ENCODE results near the gene DCXR. TPM values are rescaled to one million over a fixed set of nuclear protein-coding genes. Genes with fewer than 3 reads are reported as not detected.

The DCXR gene
- total RNA-seq, 2 experiments from 2014 or later = 103 to 119 TPM

DNA sequence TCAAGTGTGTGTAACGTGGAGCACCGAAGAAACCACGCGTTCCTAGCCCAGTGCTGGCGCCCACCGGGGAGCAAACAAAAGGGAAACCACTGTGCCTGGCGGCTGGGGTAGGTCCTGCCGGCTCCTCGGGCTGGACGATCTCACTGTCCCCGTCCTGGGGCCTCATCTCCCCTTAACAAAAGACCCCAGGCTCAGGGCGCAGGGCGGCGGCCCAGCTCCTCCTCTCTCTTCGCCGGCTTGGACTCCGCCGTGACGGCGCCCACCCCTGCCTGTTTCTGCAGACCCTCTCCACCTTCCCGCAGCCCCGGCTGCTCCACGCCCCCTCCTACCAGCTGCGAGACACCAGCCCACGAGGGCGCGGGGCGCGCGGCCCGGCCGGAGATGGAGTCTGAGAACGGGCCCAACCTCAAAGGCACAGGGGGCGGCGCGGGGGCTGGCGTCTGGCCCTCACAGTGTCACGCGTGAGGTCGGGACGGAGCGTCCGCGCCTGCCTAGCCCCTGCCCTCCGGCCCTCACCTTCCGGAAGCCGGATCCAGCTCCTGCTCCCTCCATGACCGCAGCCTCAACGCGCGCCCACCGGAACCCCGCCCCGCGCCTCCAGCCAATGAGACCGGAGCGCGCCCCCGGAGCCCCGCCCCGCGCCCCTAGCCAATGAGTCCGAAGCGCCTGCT is 15.1 kb downstream of the DCXR start, which contains the start of gene CENPX:
Gene CENPX (minus strand): TSS at position 569 of the 671 bp plus-strand sequence. CDS start 17 bp downstream, at position 552.
- intact Hi-C loops (cut with DNase I, micrococcal nuclease) = loop anchor here (1.0 to 5.0 kb wide), 3 partner anchors 45 to 150 kb away; partner anchors contain the start of genes ARHGDIA (in 2 of the 2), ASPSCR1 (in 1 of the 2) and FASN (in 1 of the 2)
- H3K4me3 ChIP-seq (ENCODE audit: low read length) = peak within 1 kb of the TSS; percentile 71
- Mint-ChIP-seq H3K36me3 (ENCODE audit: low read depth) (peaks cover 5% of the 10 kb centered on the region), H3K4me3 (peak within 1 kb of the TSS; percentile 92), H3K27me3 (no peaks in the 10 kb centered on the region), H3K9me3 (no peaks in the 10 kb centered on the region), H3K4me1 (ENCODE audit: low read depth) (peaks cover 21% of the 10 kb centered on the region), H3K27ac (peak within 1 kb of the TSS; percentile 69)
- DNase-seq (no peak), ATAC-seq (ENCODE audit: poor library complexity) (no peak)
- no peaks in the 10 kb centered on the region for H3K9me3 ChIP-seq (ENCODE audit: control insufficient read depth in 1 of 2, insufficient read depth in 1 of 2, low read length in 2 of 2)
- ChIA-PET CTCF (interaction anchor here (0.6 to 6.2 kb wide), 5 partner anchors 15 to 145 kb away, joined by 4 to 174 read pairs (median 8); partner anchors contain the start of genes DCXR, MAFG and NOTUM), POLR2A (interaction anchor here (0.7 to 5.0 kb wide), 14 partner anchors 10 to 339 kb away, joined by 3 to 51 read pairs (median 4); partner anchors contain the start of genes ARL16, ASPSCR1, DCXR and HGS)
- peaks cover 11% of the 10 kb centered on the region for H3K36me3 ChIP-seq (ENCODE audit: insufficient read depth, low read length)
- TF ChIP-seq, protein P1, sequence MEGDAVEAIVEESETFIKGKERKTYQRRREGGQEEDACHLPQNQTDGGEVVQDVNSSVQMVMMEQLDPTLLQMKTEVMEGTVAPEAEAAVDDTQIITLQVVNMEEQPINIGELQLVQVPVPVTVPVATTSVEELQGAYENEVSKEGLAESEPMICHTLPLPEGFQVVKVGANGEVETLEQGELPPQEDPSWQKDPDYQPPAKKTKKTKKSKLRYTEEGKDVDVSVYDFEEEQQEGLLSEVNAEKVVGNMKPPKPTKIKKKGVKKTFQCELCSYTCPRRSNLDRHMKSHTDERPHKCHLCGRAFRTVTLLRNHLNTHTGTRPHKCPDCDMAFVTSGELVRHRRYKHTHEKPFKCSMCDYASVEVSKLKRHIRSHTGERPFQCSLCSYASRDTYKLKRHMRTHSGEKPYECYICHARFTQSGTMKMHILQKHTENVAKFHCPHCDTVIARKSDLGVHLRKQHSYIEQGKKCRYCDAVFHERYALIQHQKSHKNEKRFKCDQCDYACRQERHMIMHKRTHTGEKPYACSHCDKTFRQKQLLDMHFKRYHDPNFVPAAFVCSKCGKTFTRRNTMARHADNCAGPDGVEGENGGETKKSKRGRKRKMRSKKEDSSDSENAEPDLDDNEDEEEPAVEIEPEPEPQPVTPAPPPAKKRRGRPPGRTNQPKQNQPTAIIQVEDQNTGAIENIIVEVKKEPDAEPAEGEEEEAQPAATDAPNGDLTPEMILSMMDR (IDR thresholded peaks at IDR 0.05) = no peak
- H3K27ac ChIP-seq (ENCODE audit: low read depth in 1 of 2, low read length in 2 of 2) = peak within 1 kb of the TSS in 1 of 2 donors; percentile 46
- H3K4me1 ChIP-seq (ENCODE audit: insufficient read depth, low read length) = peaks cover 47% of the 10 kb centered on the region
- H3K27me3 ChIP-seq (ENCODE audit: control insufficient read depth in 1 of 2, insufficient read depth in 2 of 2, low read length in 2 of 2) = no peaks in the 10 kb centered on the region

- Histone ChIP-seq H3K4me3 (ENCODE audit: low read length) (peak overlapping the region; percentile 70), H3K36me3 (ENCODE audit: insufficient read depth, low read length) (peaks cover 11% of the 10 kb centered on the region), H3K27me3 (ENCODE audit: control insufficient read depth in 1 of 2, insufficient read depth in 2 of 2, low read length in 2 of 2) (no peaks in the 10 kb centered on the region), H3K9me3 (ENCODE audit: control insufficient read depth in 1 of 2, insufficient read depth in 1 of 2, low read length in 2 of 2) (no peaks in the 10 kb centered on the region), H3K27ac (ENCODE audit: low read depth in 1 of 2, low read length in 2 of 2) (no peak overlapping the region), H3K4me1 (ENCODE audit: insufficient read depth, low read length) (peaks cover 47% of the 10 kb centered on the region)
- Mint-ChIP-seq H3K4me1 (ENCODE audit: low read depth) (peaks cover 21% of the 10 kb centered on the region), H3K27ac (peak overlapping the region; percentile 9), H3K27me3 (no peaks in the 10 kb centered on the region), H3K4me3 (peak overlapping the region; percentile 92), H3K36me3 (ENCODE audit: low read depth) (peaks cover 5% of the 10 kb centered on the region), H3K9me3 (no peaks in the 10 kb centered on the region)
- intact Hi-C loops (cut with DNase I, micrococcal nuclease) = loop anchor here (1.0 to 5.0 kb wide), 4 partner anchors 45 to 150 kb away; partner anchors contain the start of genes ARHGDIA (in 2 of the 2), ASPSCR1 (in 1 of the 2) and FASN (in 1 of the 2)
- ChIA-PET POLR2A (interaction anchor here (1.1 to 5.0 kb wide), 7 partner anchors 9 to 105 kb away, joined by 3 to 51 read pairs (median 12); partner anchors contain the start of genes ASPSCR1, DCXR and NOTUM), CTCF (interaction anchor here (1.7 to 6.2 kb wide), 4 partner anchors 8 to 94 kb away, joined by 5 to 174 read pairs (median 11); partner anchors contain the start of genes MAFG, NOTUM and RAC3)
- DNase-seq (no peak), ATAC-seq (ENCODE audit: poor library complexity) (no peak)
- TF ChIP-seq, protein P1 (IDR thresholded peaks at IDR 0.05) = no peak
Observed at GRCh38 chr17:82021900-82022309, 15.6 kb downstream of the DCXR start.

GRCh38 chr17:82021107-82021899 is 16.2 kb downstream of the DCXR start:
- POLR2A ChIA-PET = interaction anchor here (1.1 to 5.0 kb wide), 6 partner anchors 9 to 77 kb away, joined by 3 to 51 read pairs (median 12); partner anchors contain the start of genes ASPSCR1, DCXR and NOTUM
- Histone ChIP-seq H3K36me3 (ENCODE audit: insufficient read depth, low read length) (peaks cover 11% of the 10 kb centered on the region), H3K27me3 (ENCODE audit: control insufficient read depth in 1 of 2, insufficient read depth in 2 of 2, low read length in 2 of 2) (no peaks in the 10 kb centered on the region), H3K27ac (ENCODE audit: low read depth in 1 of 2, low read length in 2 of 2) (no peak overlapping the region), H3K4me1 (ENCODE audit: insufficient read depth, low read length) (peaks cover 47% of the 10 kb centered on the region), H3K4me3 (ENCODE audit: low read length) (peak overlapping the region; percentile 70), H3K9me3 (ENCODE audit: control insufficient read depth in 1 of 2, insufficient read depth in 1 of 2, low read length in 2 of 2) (no peaks in the 10 kb centered on the region)
- H3K27me3 Mint-ChIP-seq = no peaks in the 10 kb centered on the region
- intact Hi-C loops (cut with DNase I, micrococcal nuclease) = loop anchor here (1.0 to 5.0 kb wide), 2 partner anchors 62 to 149 kb away; partner anchors contain the start of gene ARHGDIA (in 2 of the 2)
- peak overlapping the region; percentile 92 for H3K4me3 Mint-ChIP-seq
- peaks cover 5% of the 10 kb centered on the region for H3K36me3 Mint-ChIP-seq (ENCODE audit: low read depth)
- no peaks in the 10 kb centered on the region for H3K9me3 Mint-ChIP-seq
- DNase-seq (peak; percentile 38 to 79 (median 58)), ATAC-seq (ENCODE audit: poor library complexity) (no peak)
- TF ChIP-seq, protein P1 (IDR thresholded peaks at IDR 0.05) = peak; percentile 71
- H3K4me1 Mint-ChIP-seq (ENCODE audit: low read depth) = peaks cover 21% of the 10 kb centered on the region
- peak overlapping the region; percentile 9 for H3K27ac Mint-ChIP-seq
- CTCF ChIA-PET = interaction anchor here (1.7 to 6.2 kb wide), 4 partner anchors 9 to 94 kb away, joined by 5 to 174 read pairs (median 11); partner anchors contain the start of genes MAFG, NOTUM and RAC3
